ENCODE results near the gene DMD.
"Not testable (repeated sequence)": the region's sequence is repeated elsewhere in the genome, so short reads cannot be mapped to it uniquely, and the experiment has no call there.

The DMD gene

GRCh38 chrX:33149580-33149979 lies 61.8 kb downstream of the DMD start:
- no peak for DNase-seq

GRCh38 chrX:33149085-33149484 lies 62.3 kb downstream of the DMD start:
- DNase-seq = no peak

GRCh38 chrX:33142331-33142730 lies 69.0 kb downstream of the DMD start:
- no peak for DNase-seq

GRCh38 chrX:33138677-33139249 lies 72.6 kb downstream of the DMD start:
- DNase-seq = no peak

- DNase-seq = no peak
Observed at GRCh38 chrX:33134164-33134563, 77.2 kb downstream of the DMD start.

- no peak for DNase-seq
Observed at GRCh38 chrX:33133320-33133719, 78.0 kb downstream of the DMD start.

GRCh38 chrX:33132569-33132968 lies 78.8 kb downstream of the DMD start:
- no peak for DNase-seq

GRCh38 chrX:33129607-33130006 lies 81.7 kb downstream of the DMD start:
- no peak for DNase-seq

GRCh38 chrX:33128048-33128805 lies 83.1 kb downstream of the DMD start:
- DNase-seq = no peak

GRCh38 chrX:33126469-33126868 lies 84.9 kb downstream of the DMD start:
- DNase-seq = no peak

GRCh38 chrX:33109858-33110257 lies 101.5 kb downstream of the DMD start:
- DNase-seq = no peak

GRCh38 chrX:33106737-33107136 lies 104.6 kb downstream of the DMD start:
- DNase-seq = no peak

GRCh38 chrX:33095079-33095478 lies 116.3 kb downstream of the DMD start:
- DNase-seq = no peak

GRCh38 chrX:33087411-33087810 lies 123.9 kb downstream of the DMD start:
- no peak for DNase-seq

GRCh38 chrX:33086886-33087285 lies 124.5 kb downstream of the DMD start:
- DNase-seq = no peak

- DNase-seq = no peak
Observed at GRCh38 chrX:33082371-33082770, 129.0 kb downstream of the DMD start.

GRCh38 chrX:33078273-33078672 lies 133.1 kb downstream of the DMD start:
- DNase-seq = no peak

- DNase-seq = not testable (repeated sequence)
Observed at GRCh38 chrX:33073660-33074059, 137.7 kb downstream of the DMD start.

- DNase-seq = no peak
Observed at GRCh38 chrX:33065415-33065814, 145.9 kb downstream of the DMD start.

GRCh38 chrX:33062041-33062440 lies 149.3 kb downstream of the DMD start:
- no peak for DNase-seq

GRCh38 chrX:33053001-33053400 lies 158.3 kb downstream of the DMD start:
- no peak for DNase-seq

- DNase-seq = no peak
Observed at GRCh38 chrX:33045882-33046281, 165.5 kb downstream of the DMD start.

GRCh38 chrX:33045245-33045644 lies 166.1 kb downstream of the DMD start:
- DNase-seq = no peak

- no peak for DNase-seq
Observed at GRCh38 chrX:33041141-33041540, 170.2 kb downstream of the DMD start.

GRCh38 chrX:33032700-33033099 lies 178.6 kb downstream of the DMD start:
- no peak for DNase-seq
